GM08714 (cell line): ENCODE measurements around the gene JPT2.

ENCODE experiments used
- H3K4me3 ChIP-seq: fragments of 200-500 bp; sonication (Bioruptor generic); 2 replicates; pipeline ENCODE4 v1.5.1; 2014; ENCODE audit warnings: mild to moderate bottlenecking, low read length, inconsistent platforms
- ZNF274 ChIP-seq: IDR thresholded peaks from 2 replicates; pipeline ENCODE4 v1.6.1; 2012; ENCODE audit warnings: mild to moderate bottlenecking, low read depth, low read length

Gene JPT2

DNA sequence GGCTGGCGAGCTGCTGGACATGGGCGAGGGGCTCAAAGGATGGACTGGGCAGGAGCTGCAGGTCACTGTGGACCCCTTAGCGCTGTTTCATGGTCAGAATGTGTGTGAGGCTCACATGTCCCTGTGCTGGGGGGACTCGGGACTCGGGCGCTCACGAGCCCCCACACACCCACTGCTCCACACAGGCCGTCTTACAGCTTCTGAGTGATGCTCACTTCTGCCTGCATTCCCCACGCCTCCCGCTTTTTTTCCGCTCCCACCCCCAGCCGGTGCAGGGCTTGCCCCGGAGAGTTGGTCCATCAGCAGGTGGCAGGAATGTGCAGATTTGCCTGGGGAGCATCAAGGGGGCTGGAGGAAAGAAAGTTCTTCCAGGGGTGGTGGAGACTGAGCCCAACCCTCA is 20.2 kb upstream of the JPT2 start:
- no peak for TF ChIP-seq ZNF274
- H3K4me3 ChIP-seq = no peak overlapping the region

DNA sequence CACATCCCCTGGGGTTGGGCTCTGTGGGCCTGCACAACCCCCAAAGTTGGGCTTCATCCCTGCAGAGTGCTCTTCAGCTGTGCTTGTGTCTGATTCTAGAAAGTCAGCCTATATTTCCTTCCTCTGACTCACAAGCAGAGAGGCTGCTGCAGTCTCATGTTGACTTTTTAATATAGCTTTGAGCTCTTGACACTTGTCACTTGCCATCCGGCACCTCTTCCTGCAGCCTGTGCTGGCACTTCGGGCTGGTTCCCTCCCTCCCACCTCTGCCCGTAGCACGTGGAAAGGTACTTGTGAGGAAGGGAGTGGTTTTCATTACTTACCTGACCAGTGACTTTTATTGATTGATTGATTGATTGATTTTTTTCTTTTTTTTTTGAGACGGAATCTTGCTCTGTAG is 19.0 kb upstream of the JPT2 start:
- no peak for TF ChIP-seq ZNF274
- H3K4me3 ChIP-seq = no peak overlapping the region

DNA sequence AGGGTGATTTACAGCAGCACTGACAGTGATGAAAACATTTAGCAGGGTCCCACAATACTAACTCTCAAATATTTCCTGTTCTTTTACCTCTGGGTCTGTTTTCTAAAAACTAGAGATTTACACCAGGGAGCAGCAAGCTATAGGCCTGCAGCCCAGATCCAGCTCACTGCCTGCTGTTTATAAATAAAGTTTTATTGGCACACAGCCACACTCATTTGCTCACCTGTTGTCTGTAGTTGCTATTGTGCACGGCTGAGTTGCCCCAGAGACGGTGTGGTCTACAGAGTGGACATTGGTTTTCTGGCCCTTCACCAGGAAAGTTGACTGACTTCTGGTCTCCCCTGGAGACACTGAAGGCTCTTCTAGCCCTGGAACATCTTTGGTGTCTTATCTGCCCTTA is 16.3 kb upstream of the JPT2 start:
- no peak for TF ChIP-seq ZNF274
- H3K4me3 ChIP-seq = no peak overlapping the region

DNA sequence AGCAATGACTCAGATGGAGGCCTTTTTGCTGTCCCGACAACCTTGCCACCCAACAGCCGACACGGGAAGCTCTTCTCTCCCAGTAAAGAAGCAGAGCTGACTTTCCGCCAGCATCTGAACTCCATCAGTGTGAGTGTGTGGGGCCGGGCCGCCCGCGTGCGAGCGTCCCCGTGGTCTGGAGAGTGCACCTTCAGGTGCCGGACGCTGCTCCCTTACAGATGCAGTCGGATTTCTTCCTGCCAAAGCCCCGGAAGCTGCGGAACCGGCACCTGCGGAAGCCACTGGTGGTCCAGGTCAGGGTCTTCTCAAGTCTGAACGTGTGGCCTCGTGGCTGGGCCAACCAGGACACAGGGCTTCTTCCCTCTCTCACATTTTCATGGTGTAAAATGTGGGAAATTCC is 15.5 kb upstream of the JPT2 start:
- H3K4me3 ChIP-seq = no peak overlapping the region
- TF ChIP-seq ZNF274 = no peak

DNA sequence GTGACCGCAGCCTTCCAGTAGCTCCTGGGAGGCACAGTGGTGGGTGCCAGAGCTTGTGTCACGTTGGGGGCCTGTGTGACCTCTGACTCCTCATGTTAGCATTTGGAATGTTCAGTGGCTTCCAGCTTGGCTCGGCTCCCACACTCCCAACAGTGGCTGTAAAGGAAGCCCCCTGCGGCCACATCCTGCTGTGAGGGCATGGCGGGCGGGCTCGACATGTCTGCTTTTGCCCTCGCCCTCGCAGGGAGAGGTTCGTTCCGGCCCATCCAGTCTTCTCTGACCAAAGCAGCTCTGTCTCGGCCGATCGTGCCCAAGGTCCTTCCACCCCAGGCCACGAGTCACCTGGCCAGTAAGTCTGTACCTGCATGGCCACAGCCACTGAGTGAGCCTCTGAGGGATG is 12.2 kb upstream of the JPT2 start:
- TF ChIP-seq ZNF274 = no peak
- no peak overlapping the region for H3K4me3 ChIP-seq

DNA sequence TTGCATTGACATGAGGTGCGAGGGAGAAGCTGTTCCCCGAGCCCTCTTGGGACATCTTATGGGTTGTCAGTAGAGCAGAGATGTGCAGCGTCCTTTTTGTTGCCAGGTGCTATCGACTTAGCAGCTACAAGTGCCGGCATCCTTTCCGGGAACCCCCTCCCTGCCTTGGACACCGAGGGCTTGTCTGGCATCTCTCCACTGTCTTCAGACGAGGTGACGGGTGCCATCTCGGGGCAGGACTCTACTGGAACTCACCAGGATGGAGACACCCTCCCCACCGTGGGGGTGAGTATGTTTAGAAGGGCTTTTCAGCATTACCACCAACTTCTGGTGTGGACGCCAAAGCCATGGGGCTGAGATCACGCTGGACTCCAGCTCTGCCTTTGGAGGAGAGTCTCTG is 11.8 kb upstream of the JPT2 start:
- no peak for TF ChIP-seq ZNF274
- H3K4me3 ChIP-seq = no peak overlapping the region

DNA sequence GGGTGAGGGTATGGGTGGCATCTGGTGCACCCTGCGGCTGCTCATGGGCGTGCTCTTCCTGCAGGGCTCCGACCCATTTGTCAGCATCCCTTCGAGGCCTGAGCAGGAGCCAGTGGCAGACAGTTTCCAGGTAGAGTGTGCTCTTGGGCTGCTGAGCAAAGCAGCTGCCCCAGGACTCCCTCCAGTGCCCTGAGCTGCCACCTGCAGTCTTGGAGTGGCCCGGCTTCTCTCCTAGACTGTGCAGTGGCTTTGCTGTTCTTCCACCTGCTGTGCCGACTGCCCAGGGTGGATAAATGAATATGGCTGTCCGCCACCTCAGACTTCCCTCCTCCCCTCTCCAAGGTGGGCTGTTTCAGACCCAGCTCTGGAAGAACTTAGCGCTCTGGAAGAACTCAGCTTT is 10.8 kb upstream of the JPT2 start:
- TF ChIP-seq ZNF274 = no peak
- no peak overlapping the region for H3K4me3 ChIP-seq

DNA sequence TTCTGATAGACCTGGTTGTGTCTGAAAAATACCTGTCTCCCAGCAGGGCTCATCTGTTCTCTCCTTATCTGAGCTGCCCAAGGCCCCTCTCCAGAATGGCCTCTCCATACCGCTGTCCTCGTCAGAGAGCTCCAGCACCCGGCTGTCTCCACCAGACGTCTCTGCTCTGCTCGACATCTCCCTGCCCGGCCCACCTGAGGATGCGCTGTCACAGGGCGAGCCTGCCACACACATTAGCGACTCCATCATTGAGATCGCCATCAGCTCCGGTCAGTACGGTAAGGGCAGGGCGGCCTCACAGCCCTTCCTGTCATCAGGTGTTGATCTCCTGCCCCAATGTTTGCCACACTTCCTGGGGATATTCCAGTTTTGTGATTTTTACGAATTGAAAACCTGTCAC is 10.2 kb upstream of the JPT2 start:
- no peak overlapping the region for H3K4me3 ChIP-seq
- no peak for TF ChIP-seq ZNF274

DNA sequence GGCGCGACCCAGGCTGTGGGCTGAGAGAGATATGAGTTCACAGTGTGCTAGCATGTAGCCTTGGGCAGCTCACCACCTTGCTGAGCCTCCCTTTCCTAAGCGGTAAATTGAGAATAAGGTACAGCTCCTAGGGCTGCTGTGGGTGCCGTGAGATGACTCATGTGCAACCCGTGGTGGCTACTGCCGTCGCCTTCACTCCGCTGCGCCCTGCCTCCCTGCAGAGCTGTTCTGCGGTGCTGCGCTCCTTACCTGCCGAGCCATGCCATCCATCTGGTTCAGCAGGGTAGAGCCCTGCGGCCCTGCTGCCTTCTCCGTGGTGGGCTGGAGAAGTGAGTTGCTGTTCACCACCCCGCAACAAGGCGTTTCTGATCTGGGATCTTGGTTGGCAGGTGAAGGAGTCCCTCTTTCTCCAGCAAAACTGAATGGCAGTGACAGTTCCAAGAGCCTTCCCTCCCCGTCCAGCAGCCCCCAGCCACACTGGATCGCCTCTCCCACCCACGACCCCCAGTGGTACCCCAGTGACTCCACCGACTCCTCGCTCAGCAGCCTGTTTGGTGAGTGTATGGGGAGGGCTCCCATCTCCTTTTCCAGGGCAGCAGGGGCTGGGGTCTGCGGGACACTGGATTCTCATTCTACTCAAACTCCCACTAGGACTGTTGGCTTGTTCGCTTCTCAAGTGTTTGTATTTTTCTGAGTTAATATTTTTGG is 9.3 kb upstream of the JPT2 start:
- no peak for TF ChIP-seq ZNF274
- no peak overlapping the region for H3K4me3 ChIP-seq

DNA sequence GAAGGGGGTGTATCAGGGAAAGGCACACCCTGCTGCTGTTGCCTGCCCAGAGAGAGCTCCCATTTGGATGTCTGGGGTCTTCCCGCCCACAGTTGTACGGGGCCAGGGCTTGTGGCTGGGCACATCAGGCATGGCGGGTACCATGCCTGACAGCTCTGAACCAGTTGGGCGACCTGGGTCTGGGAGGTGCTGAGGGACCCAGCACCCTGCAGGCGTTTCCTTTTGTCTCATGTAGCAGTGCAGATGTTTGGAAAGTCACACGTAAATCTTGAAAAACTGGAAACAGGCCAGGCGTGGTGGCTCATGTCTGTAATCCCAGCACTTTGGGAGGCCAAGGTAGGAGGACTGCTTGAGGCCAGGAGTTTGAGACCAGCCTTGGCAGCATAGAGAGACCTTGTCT is 8.4 kb upstream of the JPT2 start:
- H3K4me3 ChIP-seq = no peak overlapping the region
- TF ChIP-seq ZNF274 = no peak

DNA sequence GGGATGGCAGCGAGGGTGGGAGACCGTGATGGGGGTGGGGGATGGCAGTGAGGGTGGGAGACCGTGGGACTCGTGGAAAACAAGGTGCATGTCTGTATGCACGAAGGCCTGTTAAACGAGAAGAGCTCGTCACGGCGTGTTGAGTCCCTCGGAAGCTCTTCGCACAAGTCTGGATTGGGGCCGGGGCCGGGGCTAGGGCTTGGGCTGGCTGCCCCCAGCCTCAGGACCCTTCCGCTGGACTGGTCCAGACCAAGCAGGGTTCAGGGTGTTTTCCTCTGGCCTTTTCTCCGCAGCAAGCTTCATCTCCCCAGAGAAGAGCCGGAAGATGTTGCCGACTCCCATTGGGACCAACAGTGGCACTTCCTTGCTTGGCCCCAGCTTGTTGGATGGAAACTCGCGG is 7.7 kb upstream of the JPT2 start:
- H3K4me3 ChIP-seq = no peak overlapping the region
- no peak for TF ChIP-seq ZNF274

DNA sequence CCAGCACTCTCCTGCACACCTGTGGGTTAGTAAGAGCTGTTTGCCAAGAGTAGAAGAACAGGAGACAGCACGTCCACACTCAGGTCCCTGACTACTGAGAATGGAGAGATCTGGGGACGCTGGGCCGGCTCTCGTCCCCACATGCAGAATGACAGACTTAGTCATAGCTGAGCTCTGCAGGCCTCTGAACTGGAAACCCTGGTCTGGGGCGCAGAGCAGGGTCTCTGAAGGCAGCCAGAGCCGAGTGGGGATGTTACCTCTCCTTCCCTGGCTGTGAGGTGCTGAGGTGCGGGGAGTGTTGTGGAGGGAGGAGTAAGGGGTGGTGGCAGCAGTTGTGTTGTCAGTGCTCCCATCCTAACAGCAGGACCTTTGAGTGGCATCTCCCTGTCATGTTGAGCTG is 7.2 kb upstream of the JPT2 start:
- no peak overlapping the region for H3K4me3 ChIP-seq
- no peak for TF ChIP-seq ZNF274

DNA sequence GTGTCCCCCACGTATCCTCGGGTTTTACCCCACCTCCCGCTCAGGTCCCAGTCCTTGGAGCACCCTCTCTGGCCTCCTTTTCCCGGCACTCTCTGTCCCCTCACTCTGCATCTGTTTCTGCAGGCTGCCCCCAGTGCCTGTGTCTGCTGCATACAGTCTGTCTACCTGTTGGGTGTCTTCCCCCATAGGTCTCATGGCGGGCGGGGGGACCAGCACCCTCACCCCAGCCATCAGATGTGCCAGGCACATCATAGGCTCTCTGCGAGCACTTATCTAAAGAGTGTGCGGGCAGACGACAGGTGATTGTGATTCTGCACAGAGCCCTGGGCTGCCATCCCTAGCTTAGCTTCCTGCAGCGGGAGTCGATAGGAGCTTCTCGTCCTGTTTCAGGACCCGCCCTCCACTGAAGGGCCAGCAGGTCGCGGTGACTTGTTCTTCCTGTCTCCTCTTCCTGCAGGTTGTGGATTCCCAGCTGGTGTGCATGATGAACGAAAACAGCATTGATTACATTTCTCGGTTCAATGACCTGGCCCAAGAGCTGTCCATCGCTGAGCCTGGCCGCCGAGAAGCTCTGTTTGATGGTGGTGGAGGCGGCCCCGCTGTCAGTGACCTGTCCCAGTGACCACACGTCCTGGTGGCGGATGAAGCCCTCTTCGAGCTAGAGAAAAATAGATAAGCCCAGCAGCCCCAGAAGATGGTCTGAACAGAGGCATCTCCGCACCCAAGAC is 4.5 kb upstream of the JPT2 start:
- H3K4me3 ChIP-seq = no peak overlapping the region
- no peak for TF ChIP-seq ZNF274

DNA sequence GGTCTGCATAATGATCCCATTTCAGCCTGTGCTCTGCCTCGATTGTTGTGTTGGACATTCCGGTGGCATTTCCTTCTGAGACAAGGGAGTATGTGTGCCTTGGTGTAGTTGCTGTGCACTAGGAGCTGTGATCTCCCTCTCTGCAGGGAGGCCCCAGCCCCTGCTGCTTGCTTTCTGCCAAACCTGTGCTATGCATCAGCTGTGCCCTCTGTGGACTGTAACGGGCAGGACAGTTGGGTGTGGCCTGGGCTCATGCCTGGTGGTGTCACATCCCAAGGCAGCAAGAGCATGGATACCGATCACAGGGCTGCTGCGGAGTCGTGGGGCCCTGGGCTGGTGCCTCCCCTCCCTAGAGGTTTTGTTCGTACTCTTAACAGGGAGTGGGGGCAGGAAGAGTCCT is 3.8 kb upstream of the JPT2 start:
- no peak for TF ChIP-seq ZNF274
- no peak overlapping the region for H3K4me3 ChIP-seq

DNA sequence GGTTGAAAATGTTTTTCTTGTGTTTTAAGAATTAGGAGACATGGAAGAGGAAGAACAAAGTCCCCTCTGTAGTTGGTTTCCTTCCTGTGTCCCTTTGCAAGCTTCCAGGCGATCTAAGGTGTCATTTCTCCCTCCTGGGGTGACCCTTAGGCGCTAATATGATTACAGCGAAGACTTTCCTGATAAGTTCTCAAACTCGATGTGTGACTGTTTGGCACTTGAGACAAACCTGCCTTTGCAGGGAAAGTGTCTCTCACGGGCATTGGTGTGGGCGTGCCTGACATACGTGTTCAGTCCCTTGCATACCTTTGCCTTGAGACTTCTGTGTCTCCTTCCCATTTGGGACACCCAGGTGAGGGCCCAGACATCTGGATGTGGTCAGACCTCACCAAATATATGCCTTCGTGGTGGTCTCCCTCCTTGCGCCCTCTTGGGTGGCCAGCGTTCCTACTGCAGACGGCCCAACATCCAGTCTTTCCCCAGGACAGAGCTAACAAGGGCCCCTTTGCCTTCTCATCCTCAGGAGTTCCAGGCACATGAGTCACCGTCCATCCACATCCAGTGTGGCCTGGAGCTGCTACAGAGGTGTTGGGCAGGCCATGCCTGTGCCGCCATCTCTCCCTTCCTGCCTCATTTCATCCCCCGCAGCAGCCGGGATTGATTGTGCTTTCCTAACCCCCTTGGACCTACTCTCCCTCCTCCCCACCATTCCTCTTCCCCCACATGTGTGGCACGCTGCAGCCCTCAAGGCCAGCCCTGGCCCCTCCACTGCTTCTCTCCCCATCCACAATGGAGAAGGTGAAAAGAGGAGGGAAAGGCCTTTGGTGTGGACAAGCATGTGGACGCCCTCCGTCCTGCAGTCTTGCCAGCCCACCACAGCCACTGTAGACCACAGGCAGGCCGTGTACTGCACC is 3.1 kb upstream of the JPT2 start:
- H3K4me3 ChIP-seq = no peak overlapping the region
- TF ChIP-seq ZNF274 = no peak

DNA sequence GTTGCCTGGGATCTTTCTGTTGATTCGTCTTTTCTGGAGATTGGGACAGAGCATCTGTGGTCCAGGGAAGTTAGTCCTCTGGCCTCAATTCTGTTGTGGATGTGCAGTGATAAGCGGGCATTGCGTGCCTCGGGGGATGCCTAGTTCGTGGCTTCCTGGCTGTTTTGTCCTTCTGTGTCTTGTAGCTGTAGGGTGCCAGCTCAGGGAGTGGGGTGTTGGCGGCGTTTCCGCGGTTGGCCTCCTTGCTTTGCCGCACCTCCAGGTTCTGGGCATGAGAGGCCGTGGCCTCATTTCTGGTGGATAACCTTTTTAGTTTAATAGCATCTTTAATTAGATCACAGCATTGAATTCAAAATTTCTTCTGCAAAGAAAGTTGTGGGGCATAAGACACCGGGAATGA is 1.4 kb upstream of the JPT2 start:
- TF ChIP-seq ZNF274 = no peak
- no peak overlapping the region for H3K4me3 ChIP-seq
